ENCODE measurements around the gene COASY.

The COASY gene

DNA sequence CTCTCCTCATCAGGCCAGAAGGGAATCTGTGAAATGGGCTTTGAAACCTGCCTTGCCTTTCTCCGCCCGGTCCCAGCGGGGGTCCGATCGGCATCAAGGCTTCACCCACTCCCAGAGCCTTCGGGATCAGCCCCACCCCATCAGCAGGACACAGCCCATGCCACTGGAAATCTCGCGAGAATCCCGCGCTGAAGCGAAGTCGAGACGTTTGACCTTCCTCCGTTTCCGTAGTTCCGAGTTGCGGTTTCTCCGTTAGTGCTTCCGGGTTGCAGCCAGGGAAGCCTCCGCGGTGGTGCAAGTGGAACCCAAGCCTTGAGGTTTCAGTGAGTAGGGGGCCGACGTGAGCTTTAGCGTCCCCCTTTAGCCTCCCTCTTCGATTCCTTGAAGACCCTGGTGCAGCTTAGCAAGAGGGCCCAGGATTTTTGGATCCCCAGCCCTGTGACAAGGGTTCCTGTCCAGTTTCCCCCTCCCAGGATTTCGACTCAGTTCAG is at the start of gene COASY:
TSS of gene COASY (plus strand) at position 252 of the 491 bp plus-strand sequence. CDS start 475 bp downstream, outside the sequence.
- peak; percentile 94 for DNase-seq (ENCODE audit: low spot score)

- DNase-seq (ENCODE audit: low spot score) = no peak
Observed at GRCh38 chr17:42512246-42512645, 49.7 kb upstream of the COASY start.

- DNase-seq (ENCODE audit: low spot score) = no peak
Observed at GRCh38 chr17:42512733-42513251, 49.2 kb upstream of the COASY start.

GRCh38 chr17:42513686-42514085 is 48.3 kb upstream of the COASY start:
- DNase-seq (ENCODE audit: low spot score) = no peak

GRCh38 chr17:42514279-42514678 is 47.7 kb upstream of the COASY start:
- DNase-seq (ENCODE audit: low spot score) = no peak

- DNase-seq (ENCODE audit: low spot score) = no peak
Observed at GRCh38 chr17:42514867-42515266, 47.1 kb upstream of the COASY start.

- DNase-seq (ENCODE audit: low spot score) = peak; percentile 72
Observed at GRCh38 chr17:42517516-42517915, 44.4 kb upstream of the COASY start.

- DNase-seq (ENCODE audit: low spot score) = peak; percentile 58
Observed at GRCh38 chr17:42518046-42518754, 43.7 kb upstream of the COASY start.

- peak; percentile 64 for DNase-seq (ENCODE audit: low spot score)
Observed at GRCh38 chr17:42518755-42519545, 43.0 kb upstream of the COASY start.

DNA sequence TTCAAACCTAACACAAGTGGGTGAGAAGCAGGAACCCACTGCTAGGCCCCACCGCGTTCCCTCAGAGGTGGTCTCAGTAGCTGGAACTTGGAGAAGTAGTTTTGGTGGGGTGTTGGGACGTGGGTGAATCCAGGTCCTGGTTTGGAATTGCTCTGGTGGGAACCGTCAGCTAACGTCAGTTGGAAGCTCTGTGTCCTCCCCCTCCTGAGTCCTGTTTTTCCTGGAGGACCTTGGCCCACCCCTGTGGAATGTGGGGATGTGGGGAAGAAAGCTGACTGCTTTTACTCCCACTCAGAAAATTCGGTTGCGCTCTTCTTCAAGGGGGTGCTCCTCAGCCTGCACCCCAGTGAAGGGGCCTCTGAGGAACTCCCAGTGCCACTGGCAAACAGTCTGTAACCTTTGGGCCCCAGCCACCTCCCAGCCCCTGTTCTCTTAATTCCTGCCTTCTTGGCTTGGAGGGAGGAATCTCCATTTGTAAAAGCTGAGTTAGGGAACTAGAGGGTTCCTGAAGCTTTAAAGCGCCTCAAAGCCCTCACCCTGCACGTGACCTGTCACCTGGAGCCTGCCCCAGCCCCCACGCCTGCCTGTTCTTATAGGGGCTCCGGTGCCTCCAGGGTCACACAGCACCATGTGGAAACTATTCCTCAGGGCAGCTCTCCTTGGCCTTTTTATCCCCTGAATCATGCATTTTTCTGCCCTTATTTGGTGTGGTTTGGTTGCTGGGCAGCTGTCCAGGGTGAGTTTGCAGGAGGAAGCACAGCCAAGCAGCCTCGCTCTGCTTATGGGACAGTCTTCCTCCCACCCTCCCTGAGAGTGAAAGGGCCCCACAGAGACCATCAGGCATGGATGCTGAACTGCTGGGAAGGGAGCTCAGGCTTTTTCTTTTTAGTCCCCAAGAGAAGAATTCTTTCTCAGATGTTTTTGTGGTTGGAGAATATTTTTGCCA is 42.1 kb upstream of the COASY start:
- DNase-seq (ENCODE audit: low spot score) = peak; percentile 71

GRCh38 chr17:42520540-42520951 is 41.4 kb upstream of the COASY start:
- DNase-seq (ENCODE audit: low spot score) = no peak

GRCh38 chr17:42521036-42521435 is 40.9 kb upstream of the COASY start:
- DNase-seq (ENCODE audit: low spot score) = no peak

DNA sequence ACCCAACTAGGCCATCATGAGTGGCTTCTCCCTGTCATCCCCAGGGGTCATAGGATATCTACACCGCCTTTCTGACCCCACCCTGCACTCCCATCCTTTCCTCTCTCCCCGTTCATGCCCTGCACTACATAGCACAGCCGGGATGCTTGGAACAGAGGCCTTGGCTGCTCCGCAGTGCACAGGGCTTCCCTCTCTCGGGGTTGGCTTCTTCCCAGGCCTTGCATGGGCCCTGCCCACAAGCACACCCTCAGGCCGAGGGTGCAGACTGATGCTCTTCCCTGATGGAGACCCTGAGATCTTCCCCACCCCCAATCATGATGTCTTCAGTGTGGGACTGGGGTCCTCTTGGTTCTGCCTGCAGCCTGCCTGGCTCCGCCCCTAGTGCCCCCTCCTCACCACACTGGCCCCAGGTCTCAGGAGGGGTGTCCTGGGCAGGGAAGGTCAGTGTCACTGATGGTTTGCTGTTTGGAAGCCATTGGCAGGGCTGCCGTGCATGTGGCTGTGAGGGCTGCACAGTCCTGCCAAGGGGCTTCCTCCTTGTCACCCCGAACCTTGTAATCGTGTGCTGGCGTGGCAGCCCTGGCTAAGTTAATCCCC is 40.2 kb upstream of the COASY start:
- no peak for DNase-seq (ENCODE audit: low spot score)

GRCh38 chr17:42522263-42522790 is 39.6 kb upstream of the COASY start:
- DNase-seq (ENCODE audit: low spot score) = no peak

- no peak for DNase-seq (ENCODE audit: low spot score)
Observed at GRCh38 chr17:42522798-42523278, 39.1 kb upstream of the COASY start.

DNA sequence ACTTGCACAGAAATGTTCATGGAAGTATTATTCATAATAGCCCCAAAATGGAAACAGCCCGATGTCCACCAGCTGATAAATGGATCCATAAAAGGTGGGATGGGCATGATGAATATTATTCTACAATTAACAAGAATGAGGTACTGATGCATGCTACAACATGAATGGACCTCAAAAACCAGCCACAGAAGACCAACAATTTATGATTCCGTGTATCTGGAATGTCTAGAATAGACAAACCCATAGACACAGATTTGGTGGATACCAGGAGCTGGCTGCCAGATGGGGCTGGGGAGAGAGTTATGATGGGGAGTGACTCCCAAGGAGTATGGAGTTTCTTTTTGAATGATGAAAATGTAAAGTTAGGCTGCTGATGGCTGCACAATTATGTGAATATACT is 36.7 kb upstream of the COASY start:
- no peak for DNase-seq (ENCODE audit: low spot score)

DNA sequence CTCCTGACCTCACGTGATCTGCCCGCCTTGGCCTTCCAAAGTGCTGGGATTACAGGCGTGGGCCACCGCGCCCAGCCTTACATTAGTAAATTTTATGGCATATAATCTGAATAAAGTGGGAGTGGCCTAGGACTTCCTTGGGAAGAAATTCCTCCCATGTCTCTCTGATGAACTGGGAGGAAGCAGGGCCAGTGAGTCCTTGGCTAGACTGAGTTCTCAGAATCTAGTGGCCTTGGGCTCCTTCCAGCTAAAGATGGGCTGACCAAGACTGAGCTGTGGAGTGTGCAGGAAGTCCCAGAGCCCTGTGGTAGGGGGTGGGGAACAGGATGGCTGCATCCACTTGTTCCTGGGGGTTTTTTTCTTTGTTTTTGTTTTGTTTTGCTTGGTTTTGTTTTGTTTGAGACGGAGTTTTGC is 35.9 kb upstream of the COASY start:
- no peak for DNase-seq (ENCODE audit: low spot score)

DNA sequence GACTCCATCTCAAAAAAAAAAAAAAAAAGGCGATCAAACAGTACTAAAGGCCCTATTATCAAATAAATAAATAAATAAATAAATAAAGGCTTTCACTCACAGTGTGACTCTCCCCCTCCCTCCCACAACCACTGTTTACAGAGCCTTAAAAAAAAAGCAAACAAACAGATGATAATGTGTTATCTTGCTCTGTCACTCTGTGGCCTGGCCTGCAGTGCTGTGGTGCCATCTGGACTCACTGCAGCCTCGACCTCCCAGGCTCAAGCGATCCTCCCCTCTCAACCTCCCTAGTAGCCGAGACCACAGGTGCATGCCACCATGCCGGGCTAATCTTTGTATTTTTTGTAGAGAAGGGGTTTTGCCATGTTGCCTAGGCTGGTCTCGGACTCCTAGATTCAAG is 34.0 kb upstream of the COASY start:
- no peak for DNase-seq (ENCODE audit: low spot score)

- no peak for DNase-seq (ENCODE audit: low spot score)
Observed at GRCh38 chr17:42529061-42529460, 32.9 kb upstream of the COASY start.

GRCh38 chr17:42530952-42531454 is 30.9 kb upstream of the COASY start:
- DNase-seq (ENCODE audit: low spot score) = no peak
